ENCODE data around the gene IGF1. TPM values are rescaled to one million over a fixed set of nuclear protein-coding genes. Genes with fewer than 3 reads are reported as not detected.
A peak's percentile ranks its signal among the peaks of the same experiment; 100 is the strongest.
"Not testable (repeated sequence)": the region's sequence is repeated elsewhere in the genome, so short reads cannot be mapped to it uniquely, and the experiment has no call there.

IGF1 gene
- total RNA-seq, 6 experiments from 2014 or later = 18.9 to 115 (median 59.2) TPM

DNA sequence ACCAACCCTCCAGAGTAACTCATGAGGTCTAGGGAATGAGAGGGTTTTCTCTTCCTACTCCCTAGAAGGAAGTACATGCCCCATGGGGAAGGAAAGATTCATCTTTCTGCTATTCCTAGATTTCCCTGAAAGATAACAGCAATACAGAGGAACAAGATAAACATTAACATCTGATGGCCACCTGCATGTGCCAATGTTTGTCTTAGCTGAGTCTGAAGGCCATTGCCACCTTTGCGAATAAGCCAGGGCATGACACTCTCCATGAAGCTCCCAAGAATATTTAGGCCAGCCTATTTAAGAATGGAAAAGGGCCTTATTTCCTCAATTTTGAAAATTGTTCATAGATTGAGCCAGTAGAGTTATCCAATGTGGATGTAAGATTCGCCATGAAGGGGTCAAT, 26.0 kb downstream of the IGF1 start:
- no peaks in the 10 kb centered on the region for H3K9me3 ChIP-seq
- peak overlapping the region; percentile 44 to 91 (median 74) for H3K27ac ChIP-seq
- intact Hi-C loops (cut with DNase I) = no loop called here
- DNase-seq (peak in 2 of 3 donors; percentile 56 to 76), ATAC-seq (peak; percentile 81 to 92 (median 88))
- H3K27me3 ChIP-seq = no peaks in the 10 kb centered on the region
- H3K4me3 ChIP-seq = no peak overlapping the region
- TF ChIP-seq, protein P1, sequence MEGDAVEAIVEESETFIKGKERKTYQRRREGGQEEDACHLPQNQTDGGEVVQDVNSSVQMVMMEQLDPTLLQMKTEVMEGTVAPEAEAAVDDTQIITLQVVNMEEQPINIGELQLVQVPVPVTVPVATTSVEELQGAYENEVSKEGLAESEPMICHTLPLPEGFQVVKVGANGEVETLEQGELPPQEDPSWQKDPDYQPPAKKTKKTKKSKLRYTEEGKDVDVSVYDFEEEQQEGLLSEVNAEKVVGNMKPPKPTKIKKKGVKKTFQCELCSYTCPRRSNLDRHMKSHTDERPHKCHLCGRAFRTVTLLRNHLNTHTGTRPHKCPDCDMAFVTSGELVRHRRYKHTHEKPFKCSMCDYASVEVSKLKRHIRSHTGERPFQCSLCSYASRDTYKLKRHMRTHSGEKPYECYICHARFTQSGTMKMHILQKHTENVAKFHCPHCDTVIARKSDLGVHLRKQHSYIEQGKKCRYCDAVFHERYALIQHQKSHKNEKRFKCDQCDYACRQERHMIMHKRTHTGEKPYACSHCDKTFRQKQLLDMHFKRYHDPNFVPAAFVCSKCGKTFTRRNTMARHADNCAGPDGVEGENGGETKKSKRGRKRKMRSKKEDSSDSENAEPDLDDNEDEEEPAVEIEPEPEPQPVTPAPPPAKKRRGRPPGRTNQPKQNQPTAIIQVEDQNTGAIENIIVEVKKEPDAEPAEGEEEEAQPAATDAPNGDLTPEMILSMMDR (IDR thresholded peaks at IDR 0.05) = no peak
- TF ChIP-seq POLR2A (IDR thresholded peaks at IDR 0.05) = no peak
- peaks cover 0 to 63% (median 11%) of the 10 kb centered on the region in 4 donors for H3K4me1 ChIP-seq
- H3K36me3 ChIP-seq = no peaks in the 10 kb centered on the region
- WGBS (ENCODE audit: insufficient coverage, low coverage, low lambda C conversion rate, missing lambda C conversion rate) = 15% methylated on average over 2 of the region's 2 CpGs

DNA sequence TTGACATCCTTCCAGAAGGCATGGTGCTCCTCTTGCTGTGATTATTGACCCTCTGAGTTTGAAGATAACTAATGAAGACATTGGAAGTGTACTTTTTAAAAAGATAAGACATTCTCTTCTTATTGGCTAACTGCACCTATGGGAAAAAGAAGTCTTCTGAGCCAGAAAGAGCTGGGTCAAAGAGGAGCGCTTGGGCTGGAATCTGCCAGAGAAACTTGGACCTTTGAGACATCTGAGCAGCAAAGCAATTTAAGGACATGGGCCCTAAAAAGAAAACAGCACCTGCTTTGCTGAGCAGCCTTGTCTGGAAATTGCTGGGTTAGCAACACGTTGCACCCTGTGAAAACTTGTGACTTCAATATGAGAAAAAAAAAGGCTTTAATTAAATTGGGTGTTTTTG, 27.8 kb downstream of the IGF1 start:
- ATAC-seq (no peak), DNase-seq (no peak)
- Histone ChIP-seq H3K9me3 (no peaks in the 10 kb centered on the region), H3K4me1 (peaks cover 0 to 49% (median 8%) of the 10 kb centered on the region in 4 donors), H3K4me3 (no peak overlapping the region), H3K36me3 (no peaks in the 10 kb centered on the region), H3K27ac (peak overlapping the region in 1 of 3 donors; percentile 91), H3K27me3 (no peaks in the 10 kb centered on the region)
- intact Hi-C loops (cut with DNase I) = no loop called here
- 79% methylated on average over 2 of the region's 2 CpGs for WGBS (ENCODE audit: insufficient coverage, low coverage, low lambda C conversion rate, missing lambda C conversion rate)
- TF ChIP-seq, protein P1 (IDR thresholded peaks at IDR 0.05) = no peak
- no peak for TF ChIP-seq POLR2A (IDR thresholded peaks at IDR 0.05)

DNA sequence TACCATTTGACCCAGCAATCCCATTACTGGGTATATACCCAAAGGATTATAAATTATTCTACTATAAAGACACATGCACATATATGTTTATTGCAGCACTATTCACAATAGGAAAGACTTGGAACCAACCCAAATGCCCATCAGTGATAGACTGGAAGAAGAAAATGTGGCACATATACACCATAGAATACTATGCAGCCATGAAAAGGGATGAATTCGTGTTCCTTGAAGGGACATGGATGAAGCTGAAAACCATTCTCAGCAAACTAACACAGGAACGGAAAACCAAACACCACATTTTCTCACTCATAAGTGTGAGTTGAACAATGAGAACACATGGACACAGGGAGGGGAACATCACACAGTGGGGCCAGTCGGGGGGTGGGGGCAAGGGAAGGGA, 31.3 kb downstream of the IGF1 start:
- 74% methylated on average over 3 of the region's 3 CpGs for WGBS (ENCODE audit: insufficient coverage, low coverage, low lambda C conversion rate, missing lambda C conversion rate)
- H3K27me3 ChIP-seq; H3K36me3 ChIP-seq; intact Hi-C loops (cut with DNase I); DNase-seq; H3K27ac ChIP-seq; H3K9me3 ChIP-seq; H3K4me3 ChIP-seq; ATAC-seq: not testable (repeated sequence)
- H3K4me1 ChIP-seq = peaks cover 0 to 31% (median 7%) of the 10 kb centered on the region in 4 donors

DNA sequence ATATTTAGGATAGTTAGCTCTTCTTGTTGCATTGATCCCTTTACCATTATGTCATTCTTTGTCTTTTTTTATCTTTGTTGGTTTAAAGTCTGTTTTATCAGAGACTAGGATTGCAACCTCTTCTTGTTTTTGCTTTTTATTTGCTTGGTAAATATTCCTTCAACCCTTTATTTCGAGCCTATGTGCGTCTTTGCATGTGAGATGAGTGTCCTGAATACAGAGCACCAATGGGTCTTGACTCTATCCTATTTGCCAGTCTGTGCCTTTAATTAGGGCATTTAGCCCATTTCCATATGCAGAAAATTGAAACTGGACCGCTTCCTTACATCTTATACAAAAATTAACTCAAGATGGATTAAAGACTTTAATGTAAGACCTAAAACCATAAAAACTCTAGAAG, 32.9 kb downstream of the IGF1 start:
- H3K36me3 ChIP-seq; H3K9me3 ChIP-seq; H3K4me3 ChIP-seq; intact Hi-C loops (cut with DNase I); H3K27me3 ChIP-seq; DNase-seq: not testable (repeated sequence)
- WGBS (ENCODE audit: insufficient coverage, low coverage, low lambda C conversion rate, missing lambda C conversion rate) = 46% methylated on average over 3 of the region's 3 CpGs
- ATAC-seq = peak in 3 of 4 donors; percentile 18 to 56 (median 54)
- H3K27ac ChIP-seq = peak overlapping the region in 1 of 3 donors; percentile 68
- peaks cover 0 to 19% (median 4%) of the 10 kb centered on the region in 4 donors for H3K4me1 ChIP-seq

DNA sequence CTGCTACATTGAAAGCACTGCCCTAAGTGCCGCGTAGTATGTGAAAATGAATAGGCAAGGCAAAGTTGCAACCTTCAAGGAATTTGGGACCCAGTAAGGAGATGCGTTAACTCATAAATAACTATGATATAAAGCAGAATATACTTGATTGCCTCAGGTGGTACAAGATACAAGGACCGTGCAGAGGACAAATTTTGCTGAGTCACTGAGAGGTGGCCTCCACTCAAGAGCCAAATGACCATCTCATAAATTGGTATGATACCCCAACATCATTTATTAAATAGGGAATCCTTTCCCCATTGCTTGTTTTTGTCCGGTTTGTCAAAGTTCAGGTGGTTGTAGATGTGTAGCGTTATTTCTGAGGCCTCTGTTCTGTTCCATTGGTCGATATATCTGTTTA, 35.7 kb downstream of the IGF1 start:
- intact Hi-C loops (cut with DNase I) = no loop called here
- peak in 1 of 4 donors; percentile 5 for ATAC-seq
- Histone ChIP-seq H3K4me3 (no peak overlapping the region), H3K27ac (peak overlapping the region in 2 of 3 donors; percentile 49 to 79), H3K36me3 (no peaks in the 10 kb centered on the region), H3K4me1 (peaks cover 0 to 29% (median 4%) of the 10 kb centered on the region in 4 donors), H3K27me3 (no peaks in the 10 kb centered on the region), H3K9me3 (no peaks in the 10 kb centered on the region)
- 77% methylated on average over 7 of the region's 7 CpGs for WGBS (ENCODE audit: insufficient coverage, low coverage, low lambda C conversion rate, missing lambda C conversion rate)
- no peak for DNase-seq
- TF ChIP-seq, protein P1 (IDR thresholded peaks at IDR 0.05) = no peak
- no peak for TF ChIP-seq POLR2A (IDR thresholded peaks at IDR 0.05)
